ENCODE results near the gene STK32A. TPM values are rescaled to one million over a fixed set of nuclear protein-coding genes. Genes with fewer than 3 reads are reported as not detected.

The STK32A gene
- total RNA-seq, 1 experiment from 2014 or later = 6.8 TPM

DNA sequence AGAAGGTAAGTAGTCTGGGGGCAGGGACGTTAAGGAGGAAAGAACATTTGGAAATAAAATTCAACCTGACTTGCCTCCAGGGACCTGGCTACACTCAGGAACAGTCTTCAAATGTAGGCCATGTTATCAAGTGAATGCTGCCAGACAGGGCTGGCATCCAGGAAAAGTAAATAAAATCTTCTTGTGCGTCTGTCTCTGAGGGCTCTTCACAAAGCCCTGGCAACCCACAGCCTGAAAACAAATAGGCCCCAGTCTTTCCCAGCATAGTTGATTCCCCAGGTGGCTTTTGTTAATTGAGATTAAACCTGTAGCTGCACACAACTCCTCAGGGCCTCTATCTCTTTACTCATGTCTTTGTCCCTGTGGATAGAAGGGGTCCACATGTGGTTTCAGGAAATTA lies 55.4 kb downstream of the STK32A start:
- Histone ChIP-seq H4K20me1 (ENCODE audit: low read length) (no peaks in the 10 kb centered on the region), H3K27ac (ENCODE audit: low read length) (no peak overlapping the region), H3K27me3 (ENCODE audit: low read length) (no peaks in the 10 kb centered on the region), H3K36me3 (ENCODE audit: low read depth, low read length) (no peaks in the 10 kb centered on the region), H3K79me2 (ENCODE audit: low read length) (no peaks in the 10 kb centered on the region), H3F3A (ENCODE audit: low read length, unreplicated experiment) (no peaks in the 10 kb centered on the region), H3K4me3 (ENCODE audit: low read length) (no peak overlapping the region), H3K9ac (ENCODE audit: low read length) (no peak overlapping the region), H2AFZ (ENCODE audit: low read length) (no peak overlapping the region), H3K4me2 (ENCODE audit: low read length) (no peak overlapping the region), H3K9me2 (replicated peaks; ENCODE audit: low read length) (no peaks in the 10 kb centered on the region), H3K4me1 (ENCODE audit: insufficient read depth, low read length) (no peaks in the 10 kb centered on the region), H3K9me3 (ENCODE audit: low read length) (no peaks in the 10 kb centered on the region)
- ChIA-PET CTCF (no interaction called here), POLR2A (ENCODE audit: unreplicated experiment) (no interaction called here)
- TF ChIP-seq, protein P1, sequence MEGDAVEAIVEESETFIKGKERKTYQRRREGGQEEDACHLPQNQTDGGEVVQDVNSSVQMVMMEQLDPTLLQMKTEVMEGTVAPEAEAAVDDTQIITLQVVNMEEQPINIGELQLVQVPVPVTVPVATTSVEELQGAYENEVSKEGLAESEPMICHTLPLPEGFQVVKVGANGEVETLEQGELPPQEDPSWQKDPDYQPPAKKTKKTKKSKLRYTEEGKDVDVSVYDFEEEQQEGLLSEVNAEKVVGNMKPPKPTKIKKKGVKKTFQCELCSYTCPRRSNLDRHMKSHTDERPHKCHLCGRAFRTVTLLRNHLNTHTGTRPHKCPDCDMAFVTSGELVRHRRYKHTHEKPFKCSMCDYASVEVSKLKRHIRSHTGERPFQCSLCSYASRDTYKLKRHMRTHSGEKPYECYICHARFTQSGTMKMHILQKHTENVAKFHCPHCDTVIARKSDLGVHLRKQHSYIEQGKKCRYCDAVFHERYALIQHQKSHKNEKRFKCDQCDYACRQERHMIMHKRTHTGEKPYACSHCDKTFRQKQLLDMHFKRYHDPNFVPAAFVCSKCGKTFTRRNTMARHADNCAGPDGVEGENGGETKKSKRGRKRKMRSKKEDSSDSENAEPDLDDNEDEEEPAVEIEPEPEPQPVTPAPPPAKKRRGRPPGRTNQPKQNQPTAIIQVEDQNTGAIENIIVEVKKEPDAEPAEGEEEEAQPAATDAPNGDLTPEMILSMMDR (conservative IDR thresholded peaks at IDR 0.05; ENCODE audit: low read depth, low read length) = no peak
- no peak for TF ChIP-seq EZH2 (IDR thresholded peaks at IDR 0.05; ENCODE audit: low read length, unreplicated experiment)
- TF ChIP-seq EZH2phosphoT487 (IDR thresholded peaks at IDR 0.05; ENCODE audit: borderline replicate concordance, low read length) = no peak
- no peak for DNase-seq
- no TSS peak for BruUV-seq (replicated peaks)
- intact Hi-C loops (cut with micrococcal nuclease) = no loop called here
- ATAC-seq = no peak

DNA sequence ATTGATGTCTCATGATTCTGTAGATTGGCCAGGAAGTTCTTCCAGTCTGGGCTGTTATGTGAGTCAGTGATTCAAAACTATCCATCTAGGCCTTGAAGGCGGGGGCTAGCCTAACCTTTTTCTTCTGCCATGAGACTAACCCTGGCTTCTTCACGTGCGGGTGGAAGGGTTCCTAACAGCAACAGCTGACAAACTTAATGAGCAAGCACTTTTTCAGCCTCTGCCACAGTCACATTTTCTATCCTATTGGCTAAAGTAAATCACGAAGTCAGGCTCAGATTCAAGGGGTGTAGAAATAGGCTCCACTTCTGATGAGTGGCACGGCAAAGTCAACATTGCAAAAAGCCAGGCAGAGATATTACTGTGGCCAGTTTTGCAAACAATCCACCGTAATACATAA lies 68.4 kb downstream of the STK32A start:
- TF ChIP-seq EZH2phosphoT487 (IDR thresholded peaks at IDR 0.05; ENCODE audit: borderline replicate concordance, low read length) (no peak), EZH2 (IDR thresholded peaks at IDR 0.05; ENCODE audit: low read length, unreplicated experiment) (no peak)
- TF ChIP-seq, protein P1 (conservative IDR thresholded peaks at IDR 0.05; ENCODE audit: low read depth, low read length) = no peak
- H3K27ac ChIP-seq (ENCODE audit: low read length) = peak overlapping the region; percentile 94
- no peaks in the 10 kb centered on the region for H3K9me3 ChIP-seq (ENCODE audit: low read length)
- no peaks in the 10 kb centered on the region for H3K79me2 ChIP-seq (ENCODE audit: low read length)
- ATAC-seq = peak; percentile 58
- POLR2A ChIA-PET (ENCODE audit: unreplicated experiment) = no interaction called here
- BruUV-seq (replicated peaks) = no TSS peak
- H3K4me2 ChIP-seq (ENCODE audit: low read length) = peak overlapping the region; percentile 78
- H3K9ac ChIP-seq (ENCODE audit: low read length) = peak overlapping the region; percentile 50
- peak overlapping the region; percentile 47; the same call in 1 of the 2 replicates for H3K4me3 ChIP-seq (ENCODE audit: low read length)
- CTCF ChIA-PET = no interaction called here
- peak; percentile 59 for DNase-seq
- intact Hi-C loops (cut with micrococcal nuclease) = loop anchor here (5.0 kb wide), 2 partner anchors 44 to 56 kb away; no protein-coding TSS in a partner anchor
- peaks cover 9% of the 10 kb centered on the region for H3F3A ChIP-seq (ENCODE audit: low read length, unreplicated experiment)
- peaks cover 27% of the 10 kb centered on the region for H3K4me1 ChIP-seq (ENCODE audit: insufficient read depth, low read length)
- H3K36me3 ChIP-seq (ENCODE audit: low read depth, low read length) = no peaks in the 10 kb centered on the region
- no peaks in the 10 kb centered on the region for H3K9me2 ChIP-seq (replicated peaks; ENCODE audit: low read length)
- H3K27me3 ChIP-seq (ENCODE audit: low read length) = no peaks in the 10 kb centered on the region
- no peaks in the 10 kb centered on the region for H4K20me1 ChIP-seq (ENCODE audit: low read length)
- H2AFZ ChIP-seq (ENCODE audit: low read length) = peak overlapping the region; percentile 69

DNA sequence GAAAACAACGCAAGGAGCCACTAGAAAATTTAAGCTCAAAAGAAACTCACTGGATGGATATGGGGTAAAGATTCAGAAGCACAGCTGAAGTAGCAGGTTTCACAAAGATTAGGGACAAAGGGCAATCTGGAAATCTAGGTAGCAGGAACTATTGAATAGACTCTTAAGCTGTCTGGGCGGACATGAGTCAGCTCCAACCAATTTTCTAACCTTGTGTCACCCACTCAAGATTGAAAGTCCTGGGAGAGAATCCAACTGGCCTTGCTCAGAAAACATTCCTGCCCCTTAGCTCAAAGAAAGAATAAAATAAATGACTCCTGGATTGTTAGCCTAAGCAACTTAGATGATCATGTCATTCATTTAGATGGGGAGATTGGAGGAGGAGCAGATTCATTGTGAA lies 69.2 kb downstream of the STK32A start:
- Histone ChIP-seq H3K79me2 (ENCODE audit: low read length) (no peaks in the 10 kb centered on the region), H2AFZ (ENCODE audit: low read length) (no peak overlapping the region; the same call in 1 of the 2 replicates), H3K9me2 (replicated peaks; ENCODE audit: low read length) (no peaks in the 10 kb centered on the region), H3K9me3 (ENCODE audit: low read length) (no peaks in the 10 kb centered on the region), H3K9ac (ENCODE audit: low read length) (peak overlapping the region; percentile 50), H3K27ac (ENCODE audit: low read length) (peak overlapping the region; percentile 94), H3K36me3 (ENCODE audit: low read depth, low read length) (no peaks in the 10 kb centered on the region), H3K27me3 (ENCODE audit: low read length) (no peaks in the 10 kb centered on the region), H4K20me1 (ENCODE audit: low read length) (no peaks in the 10 kb centered on the region), H3K4me2 (ENCODE audit: low read length) (peak overlapping the region; percentile 78), H3K4me1 (ENCODE audit: insufficient read depth, low read length) (peaks cover 31% of the 10 kb centered on the region), H3K4me3 (ENCODE audit: low read length) (peak overlapping the region; percentile 47), H3F3A (ENCODE audit: low read length, unreplicated experiment) (peaks cover 9% of the 10 kb centered on the region)
- CTCF ChIA-PET = interaction anchor here (1.1 kb wide), 1 partner anchor 65 kb away, joined by 5 read pairs; no protein-coding TSS in a partner anchor
- POLR2A ChIA-PET (ENCODE audit: unreplicated experiment) = interaction anchor here (0.6 kb wide), 1 partner anchor 68 kb away, joined by 3 read pairs; no protein-coding TSS in a partner anchor
- peak; percentile 88 for DNase-seq
- no TSS peak for BruUV-seq (replicated peaks)
- ATAC-seq = peak; percentile 92
- intact Hi-C loops (cut with micrococcal nuclease) = loop anchor here (2.0 to 5.0 kb wide), 3 partner anchors 43 to 69 kb away; partner anchors contain the start of gene STK32A
- TF ChIP-seq EZH2 (IDR thresholded peaks at IDR 0.05; ENCODE audit: low read length, unreplicated experiment) (no peak), EZH2phosphoT487 (IDR thresholded peaks at IDR 0.05; ENCODE audit: borderline replicate concordance, low read length) (no peak)
- TF ChIP-seq, protein P1 (conservative IDR thresholded peaks at IDR 0.05; ENCODE audit: low read depth, low read length) = no peak
